Activated T-cell treated with anti-CD3 and anti-CD28 coated beads, Interleukin-2, amount 50 U/mL, for 72 hours (primary cell): ENCODE data around the gene FGFBP2. TPM values are rescaled to one million over a fixed set of nuclear protein-coding genes. Genes with fewer than 3 reads are reported as not detected.
"Not testable (repeated sequence)": the region's sequence is repeated elsewhere in the genome, so short reads cannot be mapped to it uniquely, and the experiment has no call there.

Source experiments
- ATAC-seq, 2 donors: fragments of 150-1000 bp; cut with Tn5 transposase; replicated peaks in 1 of 2; 2 replicates each; pipeline ENCODE4 v1.10.0; 2021; ENCODE audit warnings: moderate library complexity in 2 of 2, mild to moderate bottlenecking in 1 of 2
- DNase-seq, 2 donors: peaks; one replicate each; pipeline ENCODE4 v3.0.0; 2021 to 2022; ENCODE audit warnings: mixed read lengths in 1 of 2
- H3K27ac Mint-ChIP-seq: one replicate; pipeline ENCODE4 v1.8.0; 2022; ENCODE audit warnings: mild to moderate bottlenecking, moderate library complexity, mixed read lengths
- H3K27me3 Mint-ChIP-seq: one replicate; pipeline ENCODE4 v1.8.0; 2022; ENCODE audit warnings: low read depth, mixed read lengths
- H3K36me3 Mint-ChIP-seq, 2 donors: one replicate each; pipeline ENCODE4 v1.8.0; 2022; ENCODE audit warnings: mixed read lengths in 2 of 2, mild to moderate bottlenecking in 1 of 2; ENCODE audit not compliant: insufficient read depth in 2 of 2
- H3K4me1 Mint-ChIP-seq: one replicate; pipeline ENCODE4 v1.8.0; 2022; ENCODE audit warnings: low read depth, mixed read lengths
- H3K4me3 Mint-ChIP-seq, 2 donors: one replicate each; pipeline ENCODE4 v1.8.0; 2022; ENCODE audit warnings: mild to moderate bottlenecking in 2 of 2, mixed read lengths in 2 of 2, moderate library complexity in 2 of 2
- H3K9me3 Mint-ChIP-seq, 2 donors: one replicate each; pipeline ENCODE4 v1.8.0; 2022; ENCODE audit warnings: mixed read lengths in 2 of 2
- total RNA-seq, 2 donors: library from RNA; stranded (reverse); gene quantifications; one replicate each; pipeline ENCODE4 v1.2.3, GENCODE V29; 2022

The FGFBP2 gene
- total RNA-seq, 2 donors from 2014 or later: 11.6 to 14.4 TPM

DNA sequence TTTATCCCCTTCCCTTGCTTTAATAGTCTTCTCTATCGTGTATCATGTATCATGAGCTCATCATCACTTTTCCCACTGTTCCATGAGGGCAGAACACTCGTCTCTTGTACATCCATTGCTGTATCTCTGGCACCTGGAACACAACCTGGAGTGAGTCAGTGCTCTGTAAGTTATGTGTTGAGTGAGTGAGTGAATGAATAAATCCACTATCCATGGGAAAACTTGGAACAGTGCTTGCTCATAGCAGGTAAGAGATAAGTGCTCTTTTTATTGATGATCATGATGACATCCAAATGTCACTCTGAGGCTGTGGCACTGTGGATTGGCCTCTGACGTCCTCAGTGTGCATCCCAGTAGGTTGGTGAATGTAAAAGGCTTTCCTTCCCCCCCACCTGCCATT lies 28.7 kb downstream of the FGFBP2 start:
- DNase-seq (no peak), ATAC-seq (no peak)
- Mint-ChIP-seq H3K27me3 (peaks cover 21% of the 10 kb centered on the region), H3K4me1 (peaks cover 7% of the 10 kb centered on the region), H3K4me3 (no peak overlapping the region), H3K9me3 (no peaks in the 10 kb centered on the region), H3K36me3 (no peaks in the 10 kb centered on the region), H3K27ac (no peak overlapping the region)

DNA sequence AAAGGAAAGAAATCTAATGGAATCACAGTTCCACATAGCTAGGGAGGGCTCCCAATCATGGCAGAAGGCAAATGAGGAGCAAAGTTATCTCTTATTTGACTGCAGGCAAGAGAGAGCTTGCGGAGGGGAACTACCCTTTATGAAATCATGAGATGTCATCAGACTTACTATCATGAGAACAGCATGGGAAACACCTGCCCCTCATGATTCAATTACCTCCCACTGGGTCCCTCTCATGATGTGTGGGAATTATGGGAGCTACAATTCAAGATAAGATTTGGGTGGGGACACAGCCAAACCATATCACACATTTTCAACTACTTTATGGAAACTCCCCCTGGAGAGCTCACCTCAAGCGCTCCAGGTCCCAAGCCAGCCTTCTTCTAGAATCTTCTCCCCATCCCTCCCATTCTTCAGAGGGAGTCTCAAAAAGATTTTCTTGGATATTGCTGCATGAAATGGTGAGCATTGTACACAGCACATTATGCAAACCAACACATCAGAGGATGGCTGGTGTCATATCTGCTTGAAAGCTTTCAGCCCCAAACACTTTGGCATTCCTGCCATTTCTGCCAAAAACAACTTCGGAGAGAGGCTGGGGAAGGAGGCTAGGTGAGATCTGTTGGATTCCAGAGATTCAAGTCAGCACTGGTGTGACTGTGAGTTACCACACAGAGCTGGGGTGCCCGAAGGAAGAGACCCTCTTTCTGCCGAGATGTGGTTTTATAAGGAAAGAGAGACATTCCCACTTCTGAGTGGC lies 31.3 kb downstream of the FGFBP2 start:
- no peak for ATAC-seq
- peak overlapping the region; percentile 21 for H3K27ac Mint-ChIP-seq
- no peaks in the 10 kb centered on the region for H3K9me3 Mint-ChIP-seq
- no peak for DNase-seq
- H3K27me3 Mint-ChIP-seq: peaks cover 21% of the 10 kb centered on the region
- H3K36me3 Mint-ChIP-seq: no peaks in the 10 kb centered on the region
- peaks cover 7% of the 10 kb centered on the region for H3K4me1 Mint-ChIP-seq
- H3K4me3 Mint-ChIP-seq: no peak overlapping the region

DNA sequence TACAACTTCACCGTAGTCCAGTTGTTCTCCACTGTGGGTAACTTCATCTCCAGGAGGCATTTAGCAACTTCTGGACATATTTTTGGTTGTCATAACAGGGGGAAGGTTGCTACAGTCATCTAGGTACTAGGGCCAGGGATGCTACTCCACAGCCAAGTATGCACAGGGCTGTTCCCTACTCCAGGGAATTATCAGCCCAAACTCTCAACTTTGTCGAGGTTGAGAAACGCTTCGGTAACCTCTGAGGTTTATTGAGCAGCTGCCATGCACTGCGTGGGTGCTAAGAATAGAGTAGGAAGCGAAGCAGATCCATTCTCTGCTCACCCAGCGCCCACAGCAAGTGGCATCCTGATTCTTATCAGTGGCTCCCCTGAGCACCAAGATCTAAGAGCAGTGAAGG lies 32.7 kb downstream of the FGFBP2 start:
- peaks cover 21% of the 10 kb centered on the region for H3K27me3 Mint-ChIP-seq
- ATAC-seq: no peak

DNA sequence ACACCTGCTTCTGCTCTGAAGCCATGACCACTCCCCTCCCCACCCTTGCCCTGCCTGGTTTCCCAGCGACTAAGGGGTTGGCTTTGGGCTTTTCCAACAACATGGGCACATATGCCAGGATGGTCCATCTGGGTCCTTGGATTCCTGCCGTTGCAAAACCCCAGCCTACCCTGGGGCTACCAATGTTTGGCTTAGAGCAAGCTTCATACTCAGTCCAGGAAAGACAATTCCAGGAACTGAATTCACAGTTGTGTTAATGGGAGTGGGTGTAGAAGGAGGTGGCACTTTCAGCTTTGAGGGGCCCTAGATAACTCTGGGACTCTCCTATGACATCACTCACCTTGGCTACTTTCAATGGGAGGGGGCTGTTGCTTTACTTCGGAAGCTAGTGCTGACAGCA lies 33.4 kb downstream of the FGFBP2 start:
- peak in 1 of 2 donors; percentile 52 for ATAC-seq

More for the DNA sequence above, 32.7 kb downstream of the FGFBP2 start:
- H3K9me3 Mint-ChIP-seq: no peaks in the 10 kb centered on the region
- H3K4me3 Mint-ChIP-seq: no peak overlapping the region
- H3K36me3 Mint-ChIP-seq: no peaks in the 10 kb centered on the region
- H3K27ac Mint-ChIP-seq: no peak overlapping the region
- peaks cover 7% of the 10 kb centered on the region for H3K4me1 Mint-ChIP-seq
- no peak for DNase-seq

DNA sequence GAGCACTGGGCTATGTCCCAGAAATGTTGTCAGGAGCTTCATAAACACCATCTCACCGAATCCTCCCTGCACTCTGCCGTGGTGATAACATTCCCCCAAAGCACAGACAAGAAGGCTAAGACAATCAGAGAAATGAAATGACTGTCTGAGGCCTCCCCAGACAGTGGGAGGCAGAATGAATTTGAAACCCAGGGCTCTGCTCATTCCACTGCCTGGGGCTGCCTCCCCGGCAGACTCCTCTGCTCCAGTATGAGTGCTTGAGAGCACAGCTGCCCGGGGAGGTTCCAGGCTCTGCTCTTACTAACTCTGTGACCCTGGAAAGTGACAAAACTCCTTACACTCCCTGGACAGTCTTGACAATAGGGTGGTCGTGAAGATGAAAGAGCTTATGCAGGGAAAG lies 34.1 kb downstream of the FGFBP2 start:
- no peak overlapping the region for H3K4me3 Mint-ChIP-seq
- peak; percentile 29 to 70 for ATAC-seq
- H3K36me3 Mint-ChIP-seq: no peaks in the 10 kb centered on the region
- H3K9me3 Mint-ChIP-seq: no peaks in the 10 kb centered on the region
- DNase-seq: no peak
- H3K27ac Mint-ChIP-seq: no peak overlapping the region
- peaks cover 22% of the 10 kb centered on the region for H3K27me3 Mint-ChIP-seq
- H3K4me1 Mint-ChIP-seq: peaks cover 7% of the 10 kb centered on the region

More for the DNA sequence above, 33.4 kb downstream of the FGFBP2 start:
- Mint-ChIP-seq H3K27ac (no peak overlapping the region), H3K27me3 (peaks cover 21% of the 10 kb centered on the region), H3K36me3 (no peaks in the 10 kb centered on the region), H3K4me1 (peaks cover 7% of the 10 kb centered on the region), H3K9me3 (no peaks in the 10 kb centered on the region), H3K4me3 (no peak overlapping the region)
- no peak for DNase-seq

DNA sequence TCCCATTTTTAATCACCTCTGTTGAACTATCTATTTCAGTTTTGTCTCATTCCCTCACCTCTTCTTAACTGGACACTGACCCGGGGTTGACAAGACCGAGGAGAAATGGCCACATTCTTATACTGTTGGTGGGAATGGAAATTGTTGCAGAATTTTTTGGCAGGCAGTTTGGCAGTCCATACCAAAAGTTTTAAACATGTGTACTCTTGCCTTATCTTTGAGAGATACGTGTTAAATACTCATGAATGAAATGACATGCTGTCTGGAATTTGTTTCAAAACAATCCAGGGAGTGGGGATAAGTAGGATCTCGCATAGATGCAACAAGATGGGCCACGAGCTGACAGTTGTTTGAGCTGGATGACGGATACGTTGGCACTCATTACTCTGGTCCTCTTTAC lies 36.5 kb downstream of the FGFBP2 start:
- no peak overlapping the region for H3K4me3 Mint-ChIP-seq
- H3K4me1 Mint-ChIP-seq: peaks cover 11% of the 10 kb centered on the region
- H3K27ac Mint-ChIP-seq: no peak overlapping the region
- no peak for DNase-seq
- H3K9me3 Mint-ChIP-seq: no peaks in the 10 kb centered on the region
- no peak for ATAC-seq
- peaks cover 25% of the 10 kb centered on the region for H3K27me3 Mint-ChIP-seq
- no peaks in the 10 kb centered on the region for H3K36me3 Mint-ChIP-seq

DNA sequence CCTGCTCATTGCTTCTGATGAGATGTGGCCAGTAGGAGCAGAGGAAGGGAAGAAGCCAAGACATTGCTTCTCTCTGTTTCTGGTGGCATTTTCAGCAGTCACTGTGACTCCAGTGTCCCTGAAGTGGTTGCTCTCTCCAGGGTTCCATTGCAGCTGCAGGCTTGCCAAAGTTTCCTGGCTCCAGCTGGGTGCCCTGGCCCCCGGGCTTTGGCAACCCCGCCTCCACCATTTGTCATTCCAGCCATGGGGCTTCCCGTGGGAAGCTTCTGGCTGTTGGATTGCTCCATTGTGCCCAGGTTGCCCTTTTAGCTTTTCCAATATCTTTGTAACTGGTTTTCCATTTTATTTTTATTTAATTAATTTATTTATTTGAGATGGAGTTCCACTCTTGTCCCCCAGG lies 37.1 kb downstream of the FGFBP2 start:
- DNase-seq: no peak
- ATAC-seq: no peak
- H3K27me3 Mint-ChIP-seq: peaks cover 25% of the 10 kb centered on the region
- H3K36me3 Mint-ChIP-seq: no peaks in the 10 kb centered on the region
- no peaks in the 10 kb centered on the region for H3K9me3 Mint-ChIP-seq
- peaks cover 18% of the 10 kb centered on the region for H3K4me1 Mint-ChIP-seq
- no peak overlapping the region for H3K4me3 Mint-ChIP-seq
- H3K27ac Mint-ChIP-seq: no peak overlapping the region

DNA sequence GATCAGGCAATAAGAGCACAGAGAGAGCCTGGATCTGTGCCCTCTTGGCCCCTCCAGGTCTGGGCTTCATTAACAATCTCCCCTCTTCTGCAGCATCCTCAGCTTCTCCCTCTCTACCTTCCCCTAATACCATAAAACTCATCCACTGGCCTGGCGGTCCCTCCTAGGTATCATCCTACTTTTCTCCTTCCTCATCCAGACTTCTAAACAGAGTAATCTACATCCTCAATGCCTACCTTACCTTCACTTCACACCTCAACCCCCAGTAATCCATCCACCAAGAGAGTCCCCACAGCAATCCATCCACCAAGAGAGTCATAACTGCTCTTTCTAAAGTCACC lies 41.4 kb downstream of the FGFBP2 start:
- no peak overlapping the region for H3K27ac Mint-ChIP-seq
- H3K4me3 Mint-ChIP-seq: no peak overlapping the region
- DNase-seq (no peak), ATAC-seq (peak in 1 of 2 donors; percentile 66)
- H3K36me3 Mint-ChIP-seq: no peaks in the 10 kb centered on the region
- peaks cover 12% of the 10 kb centered on the region for H3K4me1 Mint-ChIP-seq
- peaks cover 29% of the 10 kb centered on the region for H3K27me3 Mint-ChIP-seq
- no peaks in the 10 kb centered on the region for H3K9me3 Mint-ChIP-seq

DNA sequence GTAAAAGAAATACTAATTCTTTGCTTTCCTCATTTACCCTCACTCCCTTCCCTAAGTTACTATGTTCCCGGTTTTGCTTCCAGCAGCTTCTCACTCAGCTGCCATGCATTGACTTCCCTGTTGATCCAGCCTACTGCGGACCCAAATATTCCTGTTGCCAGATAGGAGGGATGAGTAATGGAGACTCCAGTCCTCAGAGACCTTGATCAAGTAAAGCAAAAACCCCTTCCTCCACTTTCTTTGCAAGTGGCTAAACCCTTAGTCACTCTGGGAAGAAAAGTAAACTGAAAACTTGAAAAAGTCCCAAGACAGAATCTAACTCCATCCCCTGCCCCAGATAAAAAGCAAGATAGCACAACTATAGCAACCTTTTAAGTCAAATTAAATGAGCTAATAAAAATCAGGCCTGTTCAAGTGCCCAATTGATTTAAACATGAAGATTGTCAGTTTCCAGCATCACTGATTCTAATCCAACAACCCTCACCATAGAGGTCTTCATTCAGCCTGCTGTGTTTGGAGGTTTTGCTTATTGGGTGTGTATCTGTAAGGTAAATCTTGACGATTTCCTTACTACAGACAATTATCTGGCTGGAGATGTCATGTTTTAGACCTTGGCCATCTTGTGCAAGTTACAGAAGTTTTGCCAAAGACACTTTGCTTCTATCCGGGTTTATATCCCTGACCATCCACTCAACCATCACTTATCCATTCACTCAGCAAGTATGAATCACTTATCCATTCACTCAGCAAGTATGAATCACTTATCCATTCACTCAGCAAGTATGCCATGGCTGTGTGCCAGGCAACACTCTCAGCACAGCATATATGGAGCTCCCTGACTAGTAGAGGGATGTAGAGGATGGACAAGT lies 42.0 kb downstream of the FGFBP2 start:
- peaks cover 0 to 1% of the 10 kb centered on the region in 2 donors for H3K36me3 Mint-ChIP-seq
- peaks cover 12% of the 10 kb centered on the region for H3K4me1 Mint-ChIP-seq
- H3K9me3 Mint-ChIP-seq: no peaks in the 10 kb centered on the region
- DNase-seq: peak in 1 of 2 donors; percentile 17
- ATAC-seq: peak; percentile 41 to 86
- no peak overlapping the region for H3K27ac Mint-ChIP-seq
- H3K4me3 Mint-ChIP-seq: no peak overlapping the region
- H3K27me3 Mint-ChIP-seq: peaks cover 31% of the 10 kb centered on the region

DNA sequence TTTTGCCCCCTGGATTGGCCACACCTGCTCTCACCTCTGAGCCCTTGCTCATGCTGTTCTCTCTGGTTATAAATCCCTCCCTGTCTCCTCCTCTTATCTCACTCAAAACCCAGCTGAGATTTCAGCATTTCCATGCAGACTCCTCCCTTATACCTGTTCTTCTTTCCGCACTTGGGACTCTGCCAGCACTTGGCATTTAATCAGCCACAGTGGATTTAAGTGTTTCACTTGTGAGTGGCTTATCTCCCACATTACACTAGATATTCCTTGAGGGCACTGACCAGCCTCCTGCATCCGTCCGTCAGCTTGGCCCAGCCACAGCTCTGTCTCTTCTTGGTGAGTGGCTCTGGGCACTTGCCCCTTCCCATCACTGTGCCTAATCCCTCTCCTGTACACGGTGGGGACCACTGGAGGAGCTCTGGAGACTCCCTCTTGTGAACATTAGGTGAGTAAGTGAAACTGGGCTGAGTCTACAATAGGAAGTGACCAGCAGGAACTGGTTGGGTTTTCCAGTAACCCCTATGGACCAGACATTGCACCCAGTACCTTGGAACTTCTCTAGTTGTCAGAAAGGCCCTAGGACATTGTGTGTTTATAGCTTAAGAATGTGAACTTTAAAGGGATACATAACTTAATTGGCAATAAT lies 44.4 kb downstream of the FGFBP2 start:
- Mint-ChIP-seq H3K27ac (no peak overlapping the region), H3K9me3 (peaks cover 2 to 3% of the 10 kb centered on the region in 2 donors)

DNA sequence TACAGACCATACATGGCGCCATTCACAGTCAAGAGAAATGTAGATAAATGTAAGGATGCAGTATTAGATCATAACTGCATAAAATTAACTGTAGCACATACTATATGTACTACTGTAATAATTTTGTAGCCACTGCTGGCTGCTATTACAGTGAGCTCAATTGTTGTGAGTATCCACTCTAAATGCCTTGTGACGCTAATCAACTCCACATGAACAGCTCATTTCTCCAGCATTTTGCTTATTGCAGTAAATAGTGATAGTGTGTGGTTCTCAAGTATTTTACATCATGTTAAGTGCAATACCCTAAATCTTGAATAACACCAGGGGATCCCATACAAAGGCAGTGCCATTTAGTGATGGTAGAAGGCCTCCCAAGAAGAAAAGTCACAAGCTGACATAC lies 45.7 kb downstream of the FGFBP2 start:
- H3K27ac Mint-ChIP-seq: no peak overlapping the region
- no peak for DNase-seq
- peaks cover 2 to 3% of the 10 kb centered on the region in 2 donors for H3K9me3 Mint-ChIP-seq
- H3K4me1 Mint-ChIP-seq: peaks cover 33% of the 10 kb centered on the region
- H3K36me3 Mint-ChIP-seq: peaks cover 0 to 3% of the 10 kb centered on the region in 2 donors
- no peak overlapping the region for H3K4me3 Mint-ChIP-seq
- peaks cover 32% of the 10 kb centered on the region for H3K27me3 Mint-ChIP-seq
- no peak for ATAC-seq

More for the DNA sequence above, 44.4 kb downstream of the FGFBP2 start:
- Mint-ChIP-seq H3K27me3 (peaks cover 32% of the 10 kb centered on the region), H3K4me3 (no peak overlapping the region), H3K4me1 (peaks cover 30% of the 10 kb centered on the region), H3K36me3 (peaks cover 0 to 3% of the 10 kb centered on the region in 2 donors)
- ATAC-seq (no peak), DNase-seq (no peak)

DNA sequence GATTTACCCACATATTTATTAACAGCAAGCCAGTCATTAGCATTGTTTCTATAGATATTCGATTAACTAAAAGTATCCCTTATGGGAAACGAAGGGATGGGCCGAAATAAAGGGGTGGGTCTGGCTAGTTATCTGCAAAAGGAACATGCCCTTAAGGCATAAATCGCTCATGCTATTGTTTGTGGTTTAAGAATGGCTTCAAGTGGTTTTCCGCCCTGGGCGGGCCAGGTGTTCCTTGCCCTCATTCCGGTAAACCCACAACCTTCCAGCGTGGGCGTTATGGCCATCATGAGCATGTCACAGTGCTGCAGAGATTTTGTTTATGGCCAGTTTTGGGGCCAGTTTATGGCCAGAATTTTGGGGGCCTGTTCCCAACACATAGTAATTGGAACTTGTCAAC lies 46.6 kb downstream of the FGFBP2 start:
- H3K36me3 Mint-ChIP-seq, H3K27ac Mint-ChIP-seq, DNase-seq, H3K9me3 Mint-ChIP-seq, ATAC-seq, H3K4me3 Mint-ChIP-seq: not testable (repeated sequence)
- H3K4me1 Mint-ChIP-seq: peaks cover 28% of the 10 kb centered on the region
- peaks cover 35% of the 10 kb centered on the region for H3K27me3 Mint-ChIP-seq

DNA sequence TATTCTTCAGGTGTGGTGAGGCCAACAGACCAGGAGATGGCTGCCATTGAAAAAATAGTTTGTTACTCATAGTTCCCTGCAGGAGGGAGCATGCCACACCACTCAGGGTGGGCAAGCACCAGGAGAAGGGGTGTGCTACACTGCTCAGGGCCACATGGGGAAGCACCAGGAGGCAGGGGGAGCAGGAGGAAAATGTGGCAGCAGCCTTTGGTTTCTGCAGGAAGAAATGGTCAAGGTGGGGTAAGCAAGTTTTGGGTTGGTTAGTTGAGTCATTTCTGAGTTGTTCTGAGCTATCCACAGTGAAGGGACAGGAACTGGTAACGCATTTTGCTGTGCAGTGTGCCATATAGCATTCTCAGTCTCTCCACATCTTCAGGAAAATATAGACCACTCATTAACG lies 48.2 kb downstream of the FGFBP2 start:
- DNase-seq: no peak
- H3K4me1 Mint-ChIP-seq: peaks cover 21% of the 10 kb centered on the region
- H3K27ac Mint-ChIP-seq: no peak overlapping the region
- ATAC-seq: peak; percentile 26 to 60
- H3K36me3 Mint-ChIP-seq: peaks cover 0 to 3% of the 10 kb centered on the region in 2 donors
- peaks cover 38% of the 10 kb centered on the region for H3K27me3 Mint-ChIP-seq
- peaks cover 2 to 3% of the 10 kb centered on the region in 2 donors for H3K9me3 Mint-ChIP-seq
- no peak overlapping the region for H3K4me3 Mint-ChIP-seq
